GM10847 (cell line): Measurements from ENCODE around the gene STARD13.

Experiments
- POLR2A ChIP-seq: IDR thresholded peaks from 2 replicates; pipeline ENCODE4 v1.6.1; 2011; ENCODE audit not compliant: insufficient read length; ENCODE audit errors: extremely low read depth

Gene STARD13, protein sequence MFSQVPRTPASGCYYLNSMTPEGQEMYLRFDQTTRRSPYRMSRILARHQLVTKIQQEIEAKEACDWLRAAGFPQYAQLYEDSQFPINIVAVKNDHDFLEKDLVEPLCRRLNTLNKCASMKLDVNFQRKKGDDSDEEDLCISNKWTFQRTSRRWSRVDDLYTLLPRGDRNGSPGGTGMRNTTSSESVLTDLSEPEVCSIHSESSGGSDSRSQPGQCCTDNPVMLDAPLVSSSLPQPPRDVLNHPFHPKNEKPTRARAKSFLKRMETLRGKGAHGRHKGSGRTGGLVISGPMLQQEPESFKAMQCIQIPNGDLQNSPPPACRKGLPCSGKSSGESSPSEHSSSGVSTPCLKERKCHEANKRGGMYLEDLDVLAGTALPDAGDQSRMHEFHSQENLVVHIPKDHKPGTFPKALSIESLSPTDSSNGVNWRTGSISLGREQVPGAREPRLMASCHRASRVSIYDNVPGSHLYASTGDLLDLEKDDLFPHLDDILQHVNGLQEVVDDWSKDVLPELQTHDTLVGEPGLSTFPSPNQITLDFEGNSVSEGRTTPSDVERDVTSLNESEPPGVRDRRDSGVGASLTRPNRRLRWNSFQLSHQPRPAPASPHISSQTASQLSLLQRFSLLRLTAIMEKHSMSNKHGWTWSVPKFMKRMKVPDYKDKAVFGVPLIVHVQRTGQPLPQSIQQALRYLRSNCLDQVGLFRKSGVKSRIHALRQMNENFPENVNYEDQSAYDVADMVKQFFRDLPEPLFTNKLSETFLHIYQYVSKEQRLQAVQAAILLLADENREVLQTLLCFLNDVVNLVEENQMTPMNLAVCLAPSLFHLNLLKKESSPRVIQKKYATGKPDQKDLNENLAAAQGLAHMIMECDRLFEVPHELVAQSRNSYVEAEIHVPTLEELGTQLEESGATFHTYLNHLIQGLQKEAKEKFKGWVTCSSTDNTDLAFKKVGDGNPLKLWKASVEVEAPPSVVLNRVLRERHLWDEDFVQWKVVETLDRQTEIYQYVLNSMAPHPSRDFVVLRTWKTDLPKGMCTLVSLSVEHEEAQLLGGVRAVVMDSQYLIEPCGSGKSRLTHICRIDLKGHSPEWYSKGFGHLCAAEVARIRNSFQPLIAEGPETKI

DNA sequence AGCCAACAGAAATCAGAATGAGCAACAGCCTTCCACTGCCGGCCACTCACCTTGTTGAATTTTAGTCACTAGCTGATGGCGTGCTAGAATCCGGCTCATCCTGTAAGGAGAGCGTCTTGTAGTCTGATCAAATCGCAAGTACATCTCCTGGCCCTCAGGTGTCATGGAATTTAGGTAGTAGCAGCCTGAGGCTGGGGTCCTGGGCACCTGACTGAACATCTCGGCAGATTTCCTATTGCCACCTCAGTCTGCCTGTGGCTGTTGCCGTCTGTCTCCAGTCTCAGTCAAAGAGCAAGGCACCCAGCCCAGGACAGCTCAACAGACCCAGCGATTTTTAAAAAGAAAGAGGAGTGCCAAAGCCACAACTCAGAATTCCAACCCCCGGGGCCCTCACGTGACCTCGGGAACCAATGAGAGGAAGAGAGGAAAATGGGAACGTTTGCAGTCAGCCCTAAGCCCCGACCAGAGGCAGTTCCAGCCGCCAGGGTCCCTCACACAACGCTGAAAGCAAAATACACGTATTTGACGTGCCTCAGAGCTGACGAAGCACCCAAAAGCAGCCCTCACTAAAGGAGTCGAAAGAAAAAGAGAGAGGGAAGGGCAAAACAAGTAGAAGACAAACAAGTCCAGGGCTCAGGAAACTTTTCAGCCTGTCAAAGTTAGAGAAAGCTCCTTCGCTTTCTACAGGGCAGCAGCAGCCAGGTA is at the start of gene STARD13:
Gene STARD13, minus strand, starts transcription at position 336 of the 705 bp plus-strand sequence. Its CDS starts 117 bp downstream, at position 219.
- no peak for TF ChIP-seq POLR2A

- TF ChIP-seq POLR2A: no peak
Measured at GRCh38 chr13:33334831-33335230, 49.3 kb upstream of the STARD13 start.

- no peak for TF ChIP-seq POLR2A
Measured at GRCh38 chr13:33331962-33332361, 46.4 kb upstream of the STARD13 start.

DNA sequence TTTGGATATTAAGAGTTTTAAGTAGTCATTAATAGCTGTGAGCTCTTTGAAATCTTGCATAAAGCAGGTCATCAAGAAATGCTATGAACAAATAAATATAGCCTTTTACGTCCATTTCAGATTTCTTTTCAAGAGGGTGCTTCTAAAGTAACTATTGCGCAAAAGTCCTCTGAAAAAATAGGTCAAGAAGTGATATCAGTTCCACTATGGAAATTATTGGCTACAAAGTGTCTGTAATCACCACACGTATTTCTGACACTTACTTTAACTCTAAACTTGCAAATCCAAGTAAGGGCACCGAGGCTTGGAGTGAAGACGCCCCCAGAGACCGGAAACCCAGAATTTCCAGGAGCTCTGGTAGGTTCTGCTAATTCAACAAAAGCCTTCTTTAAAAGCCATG is 44.9 kb upstream of the STARD13 start:
- TF ChIP-seq POLR2A: no peak

GRCh38 chr13:33328701-33329100 is 43.1 kb upstream of the STARD13 start:
- no peak for TF ChIP-seq POLR2A

GRCh38 chr13:33326723-33327122 is 41.2 kb upstream of the STARD13 start:
- TF ChIP-seq POLR2A: no peak

DNA sequence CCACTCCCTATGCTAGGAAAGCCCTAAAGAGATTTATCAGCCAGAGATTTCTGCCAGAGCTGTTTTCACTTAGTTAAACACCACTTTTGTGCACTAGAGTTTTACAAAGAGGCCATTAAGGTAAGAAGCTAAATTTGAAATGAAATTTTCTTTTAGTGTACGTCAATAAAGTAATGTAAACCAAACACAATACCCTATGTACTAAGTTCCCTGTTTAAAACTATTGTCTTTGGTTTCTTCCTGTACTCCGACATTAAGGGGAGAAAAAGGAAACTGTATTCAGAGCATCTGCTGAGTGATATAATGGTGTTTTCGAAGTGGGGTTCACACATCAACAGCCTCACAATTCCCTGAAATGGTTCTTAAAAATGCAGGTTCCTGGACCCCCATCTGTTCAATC is 40.7 kb upstream of the STARD13 start:
- TF ChIP-seq POLR2A: no peak

GRCh38 chr13:33323801-33324510 is 38.4 kb upstream of the STARD13 start:
- TF ChIP-seq POLR2A: no peak

DNA sequence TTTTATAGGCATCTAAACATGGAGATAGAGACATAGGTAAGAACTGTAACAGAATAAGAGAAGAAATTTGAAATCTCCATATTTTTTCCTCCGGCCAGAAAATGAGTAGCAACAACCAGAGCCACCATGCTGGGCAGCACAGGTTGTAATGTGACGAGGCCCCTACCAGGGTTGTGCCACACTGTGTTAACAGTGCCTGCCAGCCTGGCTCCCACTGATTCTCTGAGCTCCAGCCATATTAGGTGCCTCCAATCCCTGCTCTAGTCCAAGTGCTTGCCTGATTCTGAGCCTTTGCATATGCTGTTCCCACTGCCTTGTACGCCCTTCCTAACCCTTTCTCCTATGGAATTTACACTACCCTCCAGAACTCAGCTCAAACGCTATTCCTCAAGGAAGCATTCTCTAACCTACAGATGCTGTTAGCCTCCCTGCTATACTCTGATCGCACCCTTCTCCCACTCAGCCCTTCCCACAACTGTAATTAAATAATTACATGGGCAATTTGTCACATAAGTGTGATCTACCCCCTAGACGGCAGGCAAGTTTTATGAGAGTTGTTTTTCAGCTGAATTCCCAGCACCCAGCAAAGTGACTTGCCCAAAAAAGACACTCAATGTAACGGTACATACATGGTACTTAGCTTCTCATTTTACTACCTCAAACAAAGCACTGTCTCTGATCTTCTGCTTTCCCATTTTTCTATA is 37.6 kb upstream of the STARD13 start:
- no peak for TF ChIP-seq POLR2A

- no peak for TF ChIP-seq POLR2A
Measured at GRCh38 chr13:33322543-33322809, 36.9 kb upstream of the STARD13 start.

- no peak for TF ChIP-seq POLR2A
Measured at GRCh38 chr13:33321686-33322542, 36.4 kb upstream of the STARD13 start.

- TF ChIP-seq POLR2A: no peak
Measured at GRCh38 chr13:33319859-33320258, 34.3 kb upstream of the STARD13 start.

- no peak for TF ChIP-seq POLR2A
Measured at GRCh38 chr13:33318744-33319143, 33.2 kb upstream of the STARD13 start.
